B cell (primary cell): ENCODE data around the gene CAPZB. TPM values are rescaled to one million over a fixed set of nuclear protein-coding genes. Genes with fewer than 3 reads are reported as not detected.

Source experiments
- ATAC-seq: fragments of 200-7000 bp; cut with Tn5 transposase; one replicate; pipeline ENCODE4 v1.10.0; 2021; ENCODE audit warnings: low read depth, mild to moderate bottlenecking, moderate number of reproducible peaks, moderate library complexity
- CTCF ChIA-PET: fragments of 350-600 bp; sonication (Branson Sonifier 250); formaldehyde crosslinking; loops from one replicate; lab custom pipeline; 2021; ENCODE audit warnings: antibody characterized with exemption, inconsistent platforms; lab: Charles Lee
- POLR2A ChIA-PET: fragments of 350-600 bp; sonication (Branson Sonifier 250); formaldehyde crosslinking; loops from one replicate; lab custom pipeline; 2021; ENCODE audit warnings: antibody characterized with exemption; lab: Charles Lee
- DNase-seq: peaks from one replicate; pipeline ENCODE4 v3.0.0; 2013
- H2AFZ ChIP-seq: 2 replicates; pipeline ENCODE4 v1.6.1; 2012; ENCODE audit warnings: mild to moderate bottlenecking, low read depth, low read length; ENCODE audit not compliant: insufficient read depth, poor library complexity, severe bottlenecking
- H3K27ac ChIP-seq, 2 donors: 1 replicate in 1 of 2; 2 replicates in 1 of 2; pipeline ENCODE4 v1.5.1; 2012 to 2013; ENCODE audit warnings: low read length in 2 of 2, mild to moderate bottlenecking in 2 of 2, moderate library complexity in 1 of 2
- H3K27me3 ChIP-seq, 4 experiments: fragments of 200-600 bp in 1 of 4; sonication (generic) in 1 of 4; replicated peaks in 1 of 4; 1 replicate in 2 of 4; 2 replicates in 2 of 4; pipeline versions ENCODE4 v1.6.1 to v1.7.0; 2013 to 2016; ENCODE audit warnings: low read length in 3 of 4, mild to moderate bottlenecking in 2 of 4, mixed read lengths in 1 of 4, moderate library complexity in 1 of 4; ENCODE audit not compliant: insufficient read depth in 4 of 4, control insufficient read depth in 3 of 4; ENCODE audit errors: control extremely low read depth in 1 of 4
- H3K36me3 ChIP-seq, 2 experiments: replicated peaks in 1 of 2; 1 replicate in 1 of 2; 2 replicates in 1 of 2; pipeline versions ENCODE4 v1.6.1 to v1.7.1; 2013; ENCODE audit warnings: low read length in 1 of 2; ENCODE audit not compliant: insufficient read depth in 2 of 2, control insufficient read depth in 1 of 2; ENCODE audit errors: control extremely low read depth in 1 of 2, extremely low read depth in 1 of 2
- H3K4me1 ChIP-seq, 2 donors: fragments of 200-600 bp in 1 of 2; sonication (generic) in 1 of 2; 1 replicate in 1 of 2; 2 replicates in 1 of 2; pipeline versions ENCODE4 v1.5.1 to v1.6.1; 2013 to 2017; ENCODE audit warnings: low read length in 2 of 2; ENCODE audit not compliant: control insufficient read depth in 2 of 2, insufficient read depth in 2 of 2
- H3K4me2 ChIP-seq: replicated peaks from 2 replicates; pipeline ENCODE3; 2012; ENCODE audit warnings: mild to moderate bottlenecking, low read depth, low read length; ENCODE audit not compliant: poor library complexity, severe bottlenecking
- H3K4me3 ChIP-seq, 5 experiments: fragments of 200-600 bp in 1 of 5; sonication (generic) in 1 of 5; 1 replicate in 3 of 5; 2 replicates in 2 of 5; pipeline versions ENCODE4 v1.5.1 to v1.7.0; 2011 to 2016; ENCODE audit warnings: low read length in 4 of 5, mild to moderate bottlenecking in 4 of 5, low read depth in 2 of 5, control low read depth in 1 of 5, moderate library complexity in 1 of 5; ENCODE audit not compliant: insufficient read depth in 1 of 5; ENCODE audit errors: control extremely low read depth in 1 of 5, extremely low read depth in 1 of 5
- H3K79me2 ChIP-seq: fragments of 200-600 bp; sonication (generic); one replicate; pipeline ENCODE4 v1.6.0; 2016; ENCODE audit warnings: low read length; ENCODE audit not compliant: control insufficient read depth, insufficient read depth
- H3K9ac ChIP-seq: fragments of 200-600 bp; sonication (generic); 2 replicates; pipeline ENCODE4 v1.6.1; 2017; ENCODE audit warnings: mild to moderate bottlenecking, low read length, moderate library complexity
- H3K9me3 ChIP-seq, 3 donors: one replicate each; pipeline versions ENCODE4 v1.6.1 to v1.7.1; 2013; ENCODE audit warnings: low read length in 2 of 3; ENCODE audit not compliant: control insufficient read depth in 2 of 3, insufficient read depth in 1 of 3; ENCODE audit errors: control extremely low read depth in 1 of 3
- H4K20me1 ChIP-seq: 2 replicates; pipeline ENCODE4 v1.6.0; 2012; ENCODE audit warnings: mild to moderate bottlenecking, low read length; ENCODE audit not compliant: insufficient read depth, control insufficient read depth, poor library complexity, severe bottlenecking
- H3K27ac Mint-ChIP-seq: one replicate; pipeline ENCODE4 v1.8.0; 2021; ENCODE audit warnings: mixed read lengths
- H3K27me3 Mint-ChIP-seq: one replicate; pipeline ENCODE4 v1.8.0; 2021; ENCODE audit warnings: mixed read lengths
- H3K4me1 Mint-ChIP-seq: one replicate; pipeline ENCODE4 v1.8.0; 2021; ENCODE audit warnings: mixed read lengths
- H3K4me3 Mint-ChIP-seq: one replicate; pipeline ENCODE4 v1.8.0; 2021; ENCODE audit warnings: mixed read lengths
- H3K9me3 Mint-ChIP-seq: one replicate; pipeline ENCODE4 v1.8.0; 2022; ENCODE audit warnings: mixed read lengths; ENCODE audit not compliant: insufficient read depth
- EZH2 ChIP-seq: IDR thresholded peaks from 2 replicates; pipeline ENCODE4 v1.6.1; 2012; ENCODE audit warnings: borderline replicate concordance, low read depth, mild to moderate bottlenecking, moderate library complexity, low read length; ENCODE audit not compliant: insufficient read depth, poor library complexity, severe bottlenecking
- WGBS: methylation state at CpG from one replicate; pipeline ENCODE4 v1.1.5; 2013; ENCODE audit warnings: missing lambda C conversion rate; ENCODE audit not compliant: insufficient coverage; 5-methylcytosine and 5-hydroxymethylcytosine counted together
- intact Hi-C: fragments of 100-400 bp; cut with micrococcal nuclease; formaldehyde crosslinking; loops from one replicate; pipeline ENCODE4 v1.10.0; 2022
- polyA plus RNA-seq: library from polyadenylated mRNA; depleted of rRNA; stranded (reverse); fragments of >200 nt; gene quantifications from 2 replicates; pipeline ENCODE4 v1.2.3, GENCODE V29; 2012
- total RNA-seq, 2 donors: library from RNA; stranded (reverse); fragments of 120-200 nt in 1 of 2; gene quantifications; 1 replicate in 1 of 2; 2 replicates in 1 of 2; pipeline versions ENCODE4 v1.2.3 to v1.2.4, GENCODE V29; 2013 to 2022
- TF ChIP-seq, protein P1 (sequence below): fragments of 200-600 bp; IDR thresholded peaks from one replicate; pipeline ENCODE4 v1.8.0; 2022; ENCODE audit warnings: antibody characterized with exemption, mild to moderate bottlenecking

The CAPZB gene
- total and polyA plus RNA-seq, 2 donors (not counting 1 experiment from before 2014, with no cell fraction given): 126 to 193 TPM

DNA sequence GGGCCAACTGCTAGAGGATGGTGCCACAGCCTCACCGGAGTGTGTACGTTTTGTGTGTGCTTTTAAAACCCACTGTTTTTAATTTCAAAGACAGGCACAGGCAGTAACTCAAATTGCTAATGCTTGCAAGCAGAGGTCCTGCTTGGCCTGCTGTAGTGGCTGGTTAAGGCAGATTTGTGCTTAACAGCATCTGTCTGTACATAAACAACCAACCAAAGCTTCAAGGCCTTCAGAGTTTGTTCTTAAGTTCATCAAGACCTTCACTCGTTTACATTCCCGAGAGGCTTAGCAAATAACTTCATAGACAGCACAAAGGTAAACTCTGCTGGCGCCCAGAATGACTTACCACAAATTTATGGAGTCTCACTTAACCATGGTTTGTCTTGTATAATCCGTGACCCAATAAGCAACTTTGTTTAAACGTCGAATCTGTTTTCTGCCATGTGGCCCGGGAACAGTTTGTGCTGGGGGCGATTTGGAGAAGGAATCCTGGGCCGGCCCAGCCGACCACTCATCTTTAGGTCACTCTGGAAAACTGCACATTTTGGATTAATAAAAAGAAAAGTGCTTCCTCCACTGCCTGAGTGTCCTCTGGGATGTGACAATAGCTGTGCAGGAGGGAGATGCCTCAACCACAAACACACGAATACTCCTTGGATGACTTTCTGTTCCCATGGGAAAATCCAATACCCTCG is 58.1 kb downstream of the CAPZB start:
- Histone ChIP-seq H3K9me3 (no peaks in the 10 kb centered on the region), H3K4me1 (peaks cover 8 to 26% of the 10 kb centered on the region in 2 donors), H3K27ac (no peak overlapping the region), H3K36me3 (peaks cover 3 to 16% of the 10 kb centered on the region in 2 experiments), H3K9ac (no peak overlapping the region), H3K27me3 (no peaks in the 10 kb centered on the region), H2AFZ (no peak overlapping the region), H3K4me3 (no peak overlapping the region), H3K79me2 (peaks cover 99% of the 10 kb centered on the region), H3K4me2 (no peak overlapping the region), H4K20me1 (peaks cover 97% of the 10 kb centered on the region)
- Mint-ChIP-seq H3K4me3 (no peak overlapping the region), H3K27me3 (no peaks in the 10 kb centered on the region), H3K9me3 (no peaks in the 10 kb centered on the region), H3K27ac (no peak overlapping the region), H3K4me1 (peaks cover 66% of the 10 kb centered on the region)
- ChIA-PET POLR2A (no interaction called here), CTCF (interaction anchor here (1.0 kb wide), 1 partner anchor 9 kb away, joined by 3 read pairs; no protein-coding TSS in a partner anchor)
- ATAC-seq (no peak), DNase-seq (no peak)
- 94% methylated on average over 13 of the region's 14 CpGs for WGBS
- TF ChIP-seq EZH2: no peak
- intact Hi-C loops: no loop called here

DNA sequence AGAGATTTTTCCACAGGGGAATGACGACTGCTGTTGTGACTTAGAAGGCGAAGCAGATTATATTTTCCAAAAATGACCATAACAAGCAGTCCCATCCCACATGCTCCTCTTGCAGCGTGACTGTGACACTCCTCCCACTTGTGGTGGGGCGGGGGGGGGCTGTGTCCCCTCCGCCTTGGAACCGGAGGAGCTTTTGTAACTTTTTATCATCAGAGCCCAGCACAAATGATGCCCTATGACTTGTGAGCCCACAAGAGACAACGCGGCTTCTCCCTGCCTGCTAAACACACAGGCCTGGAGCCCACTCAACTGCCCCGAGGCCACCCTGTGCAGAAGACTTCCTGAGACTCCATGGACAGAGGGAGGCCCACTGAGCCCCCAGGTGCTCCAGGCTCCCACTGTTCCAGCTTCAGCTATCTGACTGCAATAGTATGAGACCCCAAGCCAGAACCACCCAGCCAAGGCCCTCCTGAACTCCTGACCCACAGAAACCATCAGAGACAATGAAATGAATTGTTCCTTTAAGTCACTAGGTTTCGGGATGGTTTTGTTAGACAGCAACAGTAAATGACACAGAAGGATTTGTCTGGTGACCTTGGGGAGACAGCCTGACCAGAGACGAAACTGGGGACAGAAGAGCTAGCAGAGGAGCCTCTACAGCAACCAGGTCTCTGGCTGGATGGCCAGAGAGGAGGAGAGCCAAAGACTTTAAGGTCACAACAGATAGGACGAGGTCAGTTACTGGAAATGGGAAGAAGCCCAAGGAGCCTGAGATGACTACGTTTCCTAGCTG is 58.8 kb downstream of the CAPZB start:
- H3K27ac Mint-ChIP-seq: no peak overlapping the region
- no peak overlapping the region for H3K4me3 ChIP-seq
- H3K4me2 ChIP-seq: no peak overlapping the region
- H2AFZ ChIP-seq: no peak overlapping the region
- H3K9me3 ChIP-seq: no peaks in the 10 kb centered on the region
- H4K20me1 ChIP-seq: peaks cover 98% of the 10 kb centered on the region
- no peak for ATAC-seq
- no peaks in the 10 kb centered on the region for H3K27me3 Mint-ChIP-seq
- H3K36me3 ChIP-seq: peaks cover 3 to 16% of the 10 kb centered on the region in 2 experiments
- no peak overlapping the region for H3K9ac ChIP-seq
- H3K27ac ChIP-seq: no peak overlapping the region
- intact Hi-C loops: no loop called here
- POLR2A ChIA-PET: no interaction called here
- no peak for DNase-seq
- no peaks in the 10 kb centered on the region for H3K27me3 ChIP-seq
- WGBS: 98% methylated on average over 12 of the region's 13 CpGs
- no peak overlapping the region for H3K4me3 Mint-ChIP-seq
- TF ChIP-seq, protein P1, sequence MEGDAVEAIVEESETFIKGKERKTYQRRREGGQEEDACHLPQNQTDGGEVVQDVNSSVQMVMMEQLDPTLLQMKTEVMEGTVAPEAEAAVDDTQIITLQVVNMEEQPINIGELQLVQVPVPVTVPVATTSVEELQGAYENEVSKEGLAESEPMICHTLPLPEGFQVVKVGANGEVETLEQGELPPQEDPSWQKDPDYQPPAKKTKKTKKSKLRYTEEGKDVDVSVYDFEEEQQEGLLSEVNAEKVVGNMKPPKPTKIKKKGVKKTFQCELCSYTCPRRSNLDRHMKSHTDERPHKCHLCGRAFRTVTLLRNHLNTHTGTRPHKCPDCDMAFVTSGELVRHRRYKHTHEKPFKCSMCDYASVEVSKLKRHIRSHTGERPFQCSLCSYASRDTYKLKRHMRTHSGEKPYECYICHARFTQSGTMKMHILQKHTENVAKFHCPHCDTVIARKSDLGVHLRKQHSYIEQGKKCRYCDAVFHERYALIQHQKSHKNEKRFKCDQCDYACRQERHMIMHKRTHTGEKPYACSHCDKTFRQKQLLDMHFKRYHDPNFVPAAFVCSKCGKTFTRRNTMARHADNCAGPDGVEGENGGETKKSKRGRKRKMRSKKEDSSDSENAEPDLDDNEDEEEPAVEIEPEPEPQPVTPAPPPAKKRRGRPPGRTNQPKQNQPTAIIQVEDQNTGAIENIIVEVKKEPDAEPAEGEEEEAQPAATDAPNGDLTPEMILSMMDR: no peak
- TF ChIP-seq EZH2: no peak
- peaks cover 99% of the 10 kb centered on the region for H3K79me2 ChIP-seq
- peaks cover 70% of the 10 kb centered on the region for H3K4me1 Mint-ChIP-seq
- H3K4me1 ChIP-seq: peaks cover 8 to 26% of the 10 kb centered on the region in 2 donors
- no peaks in the 10 kb centered on the region for H3K9me3 Mint-ChIP-seq
- CTCF ChIA-PET: interaction anchor here (1.0 kb wide), 1 partner anchor 10 kb away, joined by 3 read pairs; no protein-coding TSS in a partner anchor
